GM19372 (cell line): ENCODE data around the gene PCNX3.
"Not testable (repeated sequence)": the region's sequence is repeated elsewhere in the genome, so short reads cannot be mapped to it uniquely, and the experiment has no call there.

ENCODE experiments used
- ATAC-seq: cut with Tn5 transposase; IDR thresholded peaks from one replicate; pipeline ENCODE4 v1.9.1; 2021; ENCODE audit warnings: mild to moderate bottlenecking, low read depth, moderate library complexity; ENCODE audit not compliant: unreplicated experiment

Gene PCNX3

DNA sequence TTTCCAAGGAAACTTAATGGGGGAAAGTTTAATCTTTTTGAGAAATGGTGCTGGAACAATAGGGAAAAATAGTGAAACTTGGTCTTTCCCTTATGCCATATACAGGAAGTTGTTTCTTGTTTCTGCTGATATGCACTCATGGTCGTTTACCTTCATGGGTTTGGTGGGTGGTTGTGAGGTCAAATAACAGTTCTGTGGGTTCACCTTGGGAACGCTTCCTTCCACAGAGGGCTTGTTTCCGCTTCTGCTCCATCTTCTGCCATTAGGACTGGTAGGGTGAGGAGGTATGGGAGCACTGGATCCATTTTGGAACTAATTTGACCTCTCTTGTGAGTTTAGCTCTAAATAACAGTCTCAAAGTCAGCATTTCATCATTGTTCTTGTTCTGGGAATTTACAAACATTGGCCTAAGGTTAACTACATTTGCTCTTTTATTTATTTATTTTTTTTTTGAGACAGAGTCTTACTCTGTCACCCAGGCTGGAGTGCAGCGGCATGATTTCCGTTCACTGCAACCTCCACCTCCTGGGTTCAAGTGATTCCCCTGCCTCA is 64.7 kb downstream of the PCNX3 start:
- no peak for ATAC-seq

DNA sequence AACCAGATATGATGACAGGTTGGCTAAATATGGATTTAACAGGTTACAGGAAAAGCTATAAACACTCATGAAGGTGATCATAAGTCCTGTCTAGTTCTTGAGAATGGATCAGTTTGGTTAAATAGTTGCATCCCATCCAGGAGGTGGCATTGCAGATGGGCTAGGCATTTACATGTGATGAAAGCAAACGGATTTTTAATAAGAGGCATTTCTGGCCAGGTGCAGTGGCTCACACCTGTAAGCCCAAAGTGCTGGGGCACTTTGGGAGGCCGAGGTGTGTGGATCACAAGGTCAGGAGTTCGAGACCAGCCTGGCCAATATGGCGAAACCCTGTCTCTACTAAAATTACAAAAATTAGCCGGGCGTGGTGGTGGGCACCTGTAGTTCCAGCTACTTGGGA is 67.9 kb downstream of the PCNX3 start:
- not testable (repeated sequence) for ATAC-seq

DNA sequence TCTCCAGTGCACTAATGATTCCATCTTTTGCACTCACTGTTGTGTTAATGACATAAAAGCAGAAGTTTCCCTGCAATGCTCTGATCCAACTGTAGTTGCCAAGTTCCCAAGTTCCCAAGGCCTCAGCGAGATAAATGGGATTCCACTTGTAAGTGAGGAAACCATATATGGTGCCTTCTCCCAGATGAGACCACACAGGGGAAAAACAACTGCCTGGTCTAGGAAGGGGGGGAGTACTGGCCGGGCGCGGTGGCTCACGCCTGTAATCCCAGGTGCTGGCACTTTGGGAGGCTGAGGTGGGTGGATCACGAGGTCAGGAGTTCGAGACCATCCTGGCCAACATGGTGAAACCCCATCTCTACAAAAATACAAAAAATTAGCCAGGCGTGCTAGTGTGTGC is 70.4 kb downstream of the PCNX3 start:
- ATAC-seq, result no peak
